HG03565 (cell line): ENCODE results near the gene B3GAT1.

Experiments used
- ATAC-seq: cut with Tn5 transposase; IDR thresholded peaks from one replicate; pipeline ENCODE4 v1.9.1; 2021; ENCODE audit warnings: mild to moderate bottlenecking, moderate library complexity; ENCODE audit not compliant: unreplicated experiment

B3GAT1 gene

DNA sequence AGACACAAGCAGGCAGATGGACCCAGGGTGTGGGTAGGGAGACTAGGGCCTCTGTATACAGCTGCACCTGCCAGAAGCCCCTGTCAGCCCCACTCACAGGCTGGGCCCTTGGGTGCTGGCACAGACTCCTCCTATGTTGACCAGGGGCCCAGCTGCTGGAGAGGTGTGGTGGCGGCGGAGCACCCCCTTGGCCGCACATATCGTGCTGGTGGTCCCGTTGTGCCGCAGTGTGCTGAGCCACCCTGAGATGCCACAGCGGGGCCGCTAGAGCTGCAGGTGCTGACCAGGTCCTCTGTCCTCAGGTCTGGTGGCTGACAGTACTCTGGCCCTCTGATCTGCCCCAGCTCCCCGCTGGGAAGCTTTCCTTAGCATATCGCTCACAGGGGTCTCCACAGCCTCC is 30.2 kb upstream of the B3GAT1 start:
- ATAC-seq, result no peak

DNA sequence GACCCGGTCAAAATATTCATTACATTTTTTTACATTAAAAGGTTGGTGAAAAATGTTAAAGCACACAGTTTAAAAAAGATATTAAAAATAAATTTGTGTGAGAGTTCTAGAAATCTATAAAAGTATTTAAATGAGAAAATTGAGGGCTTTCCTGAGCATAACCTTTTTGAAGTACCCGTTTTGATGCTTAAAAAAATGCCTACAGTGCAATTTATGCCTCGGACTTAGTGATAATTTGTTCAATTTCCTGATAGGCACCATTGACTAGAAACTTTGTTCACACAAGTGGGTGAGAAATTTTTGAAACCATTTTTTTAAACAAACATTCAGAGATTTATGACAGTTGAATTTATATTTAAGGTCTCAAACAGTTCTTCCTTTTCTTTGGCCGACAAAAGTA is 29.7 kb upstream of the B3GAT1 start:
- no peak for ATAC-seq

DNA sequence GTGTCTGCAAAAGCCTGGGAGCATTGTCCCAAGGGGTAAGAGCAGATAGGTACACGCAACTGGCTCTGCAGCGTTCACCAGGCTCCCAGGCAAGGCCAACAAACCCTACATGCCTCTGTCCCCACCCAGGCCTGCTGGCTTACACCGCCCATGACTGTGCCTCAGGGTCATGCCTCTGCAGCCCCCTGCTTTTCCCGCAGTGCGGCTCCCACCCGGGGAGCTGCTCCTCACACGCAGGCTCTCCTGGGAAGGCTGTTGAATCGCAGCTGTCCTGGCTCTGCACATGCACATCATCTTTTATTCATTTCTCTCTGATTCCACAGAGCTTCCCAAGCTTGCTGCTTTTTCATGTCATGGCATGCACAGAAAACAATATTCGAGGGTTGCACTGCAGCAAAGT is 29.2 kb upstream of the B3GAT1 start:
- ATAC-seq, result no peak

DNA sequence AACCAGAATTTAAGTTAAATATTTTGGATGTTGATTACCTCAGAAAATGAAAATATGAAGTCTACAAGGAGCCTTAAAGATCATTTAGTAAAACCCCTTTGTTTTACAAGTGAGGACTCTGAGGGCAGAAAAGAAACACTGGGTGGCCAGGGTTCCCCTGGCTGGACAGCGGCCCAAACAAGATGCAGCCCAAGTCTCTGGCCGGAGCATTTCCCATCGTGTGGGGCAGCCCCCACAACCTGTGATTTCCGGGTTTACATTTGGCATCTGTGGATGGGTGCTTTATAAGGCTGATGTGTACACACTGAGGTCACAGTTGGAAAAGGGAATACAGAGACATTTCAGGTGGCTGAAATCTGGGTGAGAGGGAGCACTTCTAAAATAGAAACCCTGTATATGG is 28.8 kb upstream of the B3GAT1 start:
- ATAC-seq, result no peak

DNA sequence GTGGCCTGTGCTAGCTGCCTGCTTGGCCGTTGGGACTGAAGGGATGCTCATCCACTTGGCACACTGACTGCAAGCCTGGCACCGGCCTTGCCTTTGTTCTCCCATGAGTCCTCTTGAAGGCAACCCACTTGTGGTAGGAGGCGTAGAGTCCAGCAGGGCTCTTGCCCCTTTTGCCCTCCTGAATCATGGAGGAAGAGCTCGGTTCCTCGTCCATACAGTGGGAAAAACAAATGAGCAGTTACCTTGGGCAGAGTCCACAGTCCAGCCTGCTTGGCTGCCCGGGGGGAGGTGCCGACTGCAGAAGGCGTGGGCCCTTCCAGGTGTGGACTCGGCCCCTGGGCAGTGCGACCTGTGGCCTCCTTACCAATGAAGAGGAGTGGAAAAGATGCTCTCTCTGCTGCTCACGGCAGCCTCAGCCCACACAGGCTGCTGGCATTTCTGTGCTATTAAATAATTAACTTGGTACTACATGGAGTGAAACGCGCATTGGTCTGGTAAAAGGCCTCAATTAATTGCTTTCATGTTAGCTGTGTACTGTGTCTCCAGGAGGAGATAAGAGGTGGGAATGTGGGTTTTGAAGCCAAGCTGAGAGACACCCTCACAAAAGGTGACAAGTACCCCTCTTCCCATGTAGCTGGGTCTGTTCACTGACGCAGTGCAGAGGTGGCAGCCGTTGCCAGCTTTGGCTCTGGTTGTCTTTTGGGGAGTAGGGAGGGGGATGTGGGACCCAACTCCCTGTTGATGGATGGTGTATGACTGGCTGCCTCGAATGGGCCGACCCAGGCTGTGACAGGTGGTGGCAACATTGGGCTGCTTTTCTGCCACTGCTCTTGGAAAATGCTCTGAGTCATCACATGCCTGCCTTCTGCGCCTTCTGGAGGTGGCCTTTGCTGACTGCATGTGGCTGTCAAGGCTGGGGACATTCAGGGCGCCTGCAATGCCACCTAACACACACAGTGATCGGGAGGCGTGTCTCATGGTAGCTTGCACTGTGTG is 26.8 kb upstream of the B3GAT1 start:
- no peak for ATAC-seq

DNA sequence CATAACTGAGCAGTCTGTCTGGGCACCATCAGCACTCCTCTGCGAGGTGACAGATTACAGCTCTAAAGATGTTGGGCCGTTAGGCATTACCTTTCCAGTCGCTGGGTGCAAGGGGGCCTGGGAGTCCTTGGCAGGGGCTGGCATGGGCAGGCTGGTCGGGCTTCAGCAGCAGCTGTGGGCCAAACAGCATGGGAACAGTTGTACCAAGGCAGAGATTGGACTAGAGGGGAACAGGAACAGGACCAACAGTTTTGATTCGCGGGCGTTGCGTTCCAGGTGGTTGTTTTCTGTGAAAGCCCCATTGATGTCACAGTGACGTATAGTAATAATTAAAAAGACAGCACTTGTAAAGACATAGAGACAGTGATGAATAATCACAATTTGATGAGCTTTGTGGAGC is 25.8 kb upstream of the B3GAT1 start:
- ATAC-seq, result no peak

DNA sequence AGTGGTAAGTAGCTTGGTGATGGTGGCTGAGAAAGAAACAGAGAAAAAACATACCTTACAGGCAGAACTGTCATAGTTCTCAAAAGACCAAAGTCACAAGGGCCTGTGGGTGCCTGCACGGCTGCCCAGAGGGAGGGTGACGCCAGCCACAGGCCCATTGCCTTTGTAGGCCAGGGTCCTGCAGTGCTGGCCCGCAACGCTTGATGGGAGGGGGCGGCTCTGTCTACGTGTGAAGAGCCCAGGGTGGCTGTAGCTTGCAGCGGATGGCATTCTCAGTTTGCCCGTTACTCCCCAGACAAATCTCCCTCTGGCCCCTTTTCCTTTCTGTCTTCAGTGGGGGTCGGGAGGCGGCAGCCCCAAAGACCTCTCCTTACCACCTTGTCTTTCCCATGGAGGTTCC is 24.7 kb upstream of the B3GAT1 start:
- ATAC-seq, result no peak

DNA sequence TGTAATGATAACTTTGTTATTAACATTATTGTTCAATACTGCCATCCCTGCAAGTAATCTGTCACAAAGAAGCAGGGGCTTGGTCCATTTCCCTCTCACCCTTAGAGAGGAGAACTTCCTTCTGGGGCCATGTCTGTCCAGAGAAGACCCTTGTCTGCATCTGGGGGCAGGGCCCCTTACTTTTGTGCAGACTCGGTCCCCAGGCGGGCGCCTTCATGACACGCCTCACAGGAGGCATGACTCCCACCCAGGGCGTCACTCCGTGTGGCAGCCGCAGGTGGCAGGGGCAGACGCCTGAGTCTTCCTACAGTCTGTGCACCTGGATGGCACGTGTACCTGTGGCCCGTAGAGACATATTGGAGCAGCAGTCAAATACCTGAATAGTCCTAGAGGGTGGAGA is 21.8 kb upstream of the B3GAT1 start:
- no peak for ATAC-seq

DNA sequence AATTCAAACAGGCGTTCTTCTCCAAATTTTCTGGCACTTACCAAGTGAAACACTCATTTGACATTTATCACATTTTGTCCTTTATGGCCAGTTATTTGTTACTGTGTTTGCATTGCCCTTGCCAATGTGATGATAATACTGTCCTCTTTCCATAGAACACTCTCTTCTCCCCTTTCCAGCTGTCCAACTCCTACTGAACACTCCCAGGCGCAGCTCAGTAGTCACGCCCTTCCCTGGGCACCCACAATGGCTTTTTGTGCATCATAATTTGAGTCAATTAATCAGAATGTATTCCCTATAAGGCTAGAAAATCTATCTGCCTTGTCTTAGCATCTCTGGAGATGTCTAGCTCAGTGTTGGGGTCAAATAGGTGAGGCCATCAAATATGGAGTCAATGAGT is 21.2 kb upstream of the B3GAT1 start:
- ATAC-seq, result no peak

DNA sequence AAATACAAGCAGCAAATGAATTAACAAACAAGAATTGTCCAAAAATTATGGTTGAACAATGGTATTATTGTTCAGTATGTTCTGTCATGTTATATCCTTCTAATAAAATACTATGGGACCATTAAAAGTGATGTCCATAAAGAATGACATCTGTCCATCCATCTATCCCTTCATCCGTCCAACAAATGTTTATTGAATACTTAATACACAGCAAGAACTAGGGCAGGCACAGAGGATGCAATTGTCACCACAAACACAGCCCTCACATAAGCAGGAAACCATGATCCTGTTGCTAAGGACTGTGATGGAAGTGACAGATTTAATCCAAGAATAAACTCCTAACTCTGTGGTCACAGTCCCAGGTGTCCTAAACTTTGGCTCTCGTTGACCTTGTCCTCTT is 20.7 kb upstream of the B3GAT1 start:
- no peak for ATAC-seq

DNA sequence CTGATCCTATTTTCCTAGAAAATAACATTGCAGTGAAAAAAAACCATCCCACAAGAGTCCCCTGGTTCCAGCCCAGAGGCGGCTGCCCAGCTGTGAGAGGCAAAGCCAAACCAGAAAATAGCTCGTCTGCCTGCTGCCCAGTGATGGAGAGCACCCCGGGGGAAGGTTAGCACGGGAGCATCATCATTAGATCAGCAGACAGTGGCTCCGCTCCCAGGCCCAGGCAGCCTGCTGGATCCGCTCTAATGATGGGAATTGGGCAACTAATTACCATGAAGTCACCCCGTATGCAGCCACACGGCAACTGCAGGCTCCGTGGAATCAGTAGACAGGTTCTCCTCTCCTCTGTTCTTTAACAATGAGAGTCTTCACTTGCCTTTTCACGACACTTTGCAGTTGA is 17.1 kb upstream of the B3GAT1 start:
- no peak for ATAC-seq

DNA sequence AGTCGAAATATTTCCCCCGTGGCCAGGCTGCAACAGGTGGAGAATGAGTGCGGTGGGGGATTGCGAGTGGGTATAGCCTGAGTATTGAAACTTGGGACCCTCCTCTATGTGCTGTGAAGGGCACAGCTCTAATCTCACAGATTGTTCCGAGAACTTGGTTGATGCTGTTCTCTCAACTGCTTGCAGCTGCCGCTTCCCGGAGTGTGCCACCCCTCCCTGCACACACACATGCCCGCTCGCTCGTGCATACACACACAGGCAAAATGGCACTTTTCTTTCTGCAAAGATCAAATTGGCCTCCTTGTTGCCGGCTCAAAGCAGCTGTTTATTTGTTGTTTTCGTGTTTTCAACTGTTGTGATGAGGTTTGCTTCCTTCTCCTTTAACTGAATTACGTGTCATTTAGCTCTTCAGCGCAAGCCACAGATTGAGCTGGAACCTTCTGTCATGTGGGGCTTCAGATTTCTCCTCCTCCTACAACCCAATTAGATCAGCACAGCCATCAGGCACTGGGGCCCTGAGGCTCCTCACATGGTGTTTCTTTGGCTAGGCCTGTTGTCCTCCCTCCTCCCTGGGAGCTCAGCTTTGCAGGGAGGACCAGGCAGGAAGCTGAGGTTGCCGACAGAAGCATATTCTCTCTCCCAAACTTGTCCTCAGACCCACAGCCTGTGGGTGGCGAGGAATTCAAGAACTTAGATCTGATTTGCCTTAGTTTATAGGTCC is 13.9 kb upstream of the B3GAT1 start:
- no peak for ATAC-seq

DNA sequence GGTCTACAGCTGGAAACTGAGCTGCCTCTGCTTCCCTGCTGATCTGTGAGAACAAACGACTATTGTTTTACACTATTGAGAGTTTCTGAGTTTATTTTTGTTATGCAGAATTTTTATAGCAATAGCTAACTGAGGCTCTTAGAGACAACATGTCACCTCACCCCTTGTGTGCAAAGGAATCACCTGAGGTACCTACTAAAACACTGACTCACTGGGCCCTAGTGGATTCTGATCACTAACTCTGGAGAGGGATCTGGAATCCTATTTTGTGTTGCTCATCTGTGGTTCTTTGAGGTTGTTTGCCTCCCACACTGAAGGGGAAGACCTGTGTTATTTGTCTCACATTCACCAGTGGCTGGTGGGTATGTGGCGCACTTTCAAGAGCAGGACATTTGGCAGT is 13.4 kb upstream of the B3GAT1 start:
- ATAC-seq, result no peak

DNA sequence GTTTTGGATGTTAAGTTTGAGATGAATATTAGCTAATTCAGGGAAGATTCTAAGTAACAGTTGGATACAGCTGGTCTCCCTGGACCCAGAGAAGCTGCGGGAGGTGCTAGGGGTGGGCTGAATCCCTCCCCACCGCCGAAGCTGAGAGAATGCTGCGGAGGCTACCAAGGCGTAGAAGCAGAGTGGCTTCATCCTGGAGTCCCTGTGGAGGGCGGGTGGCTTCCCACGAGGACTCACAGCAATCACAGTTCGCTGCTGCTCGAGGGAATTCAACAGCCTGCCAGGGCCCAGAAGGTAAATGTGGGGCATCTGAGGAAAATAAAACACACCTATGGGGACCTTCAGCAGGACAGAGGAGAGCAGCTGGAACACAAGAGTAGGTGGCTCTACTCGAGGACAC is 11.1 kb upstream of the B3GAT1 start:
- no peak for ATAC-seq

DNA sequence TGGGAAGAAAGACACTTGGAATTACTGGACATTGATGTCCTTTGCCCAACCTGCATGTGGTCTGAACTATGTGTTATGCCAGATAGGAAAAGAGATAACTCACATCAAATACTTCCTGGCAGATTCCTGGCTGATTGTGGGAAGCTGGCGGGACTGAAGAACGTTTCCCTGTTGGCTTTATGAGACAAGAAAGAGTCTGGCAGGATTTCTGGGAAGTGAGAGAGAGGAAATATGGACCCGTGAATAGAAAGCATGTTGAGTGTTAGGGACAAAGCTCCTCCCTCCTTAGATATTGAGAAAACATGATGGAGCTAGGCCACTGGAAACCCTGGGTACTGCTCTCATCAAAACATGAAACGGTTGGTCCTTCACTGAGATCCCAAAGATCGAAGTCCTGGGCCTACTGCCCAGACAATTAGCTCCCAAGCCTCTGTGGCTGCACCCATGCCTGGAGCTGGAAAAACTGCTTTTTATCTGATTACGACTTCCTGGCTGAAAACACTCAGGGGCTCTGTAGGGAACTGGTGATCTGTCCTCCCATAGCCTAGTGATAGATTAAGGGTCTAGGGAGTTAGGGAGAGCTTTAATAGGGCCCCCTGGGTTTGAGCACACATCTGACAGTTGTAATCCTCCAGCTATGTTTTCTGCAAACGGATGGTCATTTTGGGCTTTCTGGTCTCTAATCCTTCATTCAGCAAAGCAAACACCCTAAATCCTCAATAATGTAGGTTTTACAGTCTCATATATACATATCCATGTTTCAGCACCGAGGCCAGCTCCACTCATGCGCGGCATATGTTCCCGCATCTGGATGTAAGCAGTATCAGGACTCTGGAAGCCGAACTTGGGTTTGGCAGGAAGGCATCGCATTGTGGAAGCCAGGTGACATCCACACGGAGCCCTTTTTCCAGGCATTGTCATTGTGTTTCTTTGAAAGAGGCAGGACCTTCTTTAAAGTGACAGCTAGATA is 6.1 kb upstream of the B3GAT1 start:
- no peak for ATAC-seq

DNA sequence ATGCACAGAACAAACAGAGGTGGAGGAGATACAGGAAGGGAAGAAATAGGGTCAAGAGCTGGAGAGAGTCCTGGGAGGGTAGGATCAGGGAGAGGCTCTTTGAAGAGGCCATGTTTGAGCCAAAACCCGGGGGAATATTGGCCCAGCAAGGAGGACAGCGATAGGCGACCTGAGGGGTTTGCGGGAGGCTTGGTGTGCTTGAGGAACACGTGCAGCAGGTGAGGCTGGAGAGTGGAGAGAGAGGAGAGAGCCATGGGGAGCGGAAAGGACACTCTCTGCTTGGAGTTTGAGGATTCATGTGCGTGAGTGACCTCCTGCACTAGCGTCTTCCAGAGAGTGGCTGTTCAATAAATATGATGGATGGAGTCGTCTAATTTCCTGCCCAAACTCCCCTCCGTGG is 4.7 kb upstream of the B3GAT1 start:
- ATAC-seq, result no peak

DNA sequence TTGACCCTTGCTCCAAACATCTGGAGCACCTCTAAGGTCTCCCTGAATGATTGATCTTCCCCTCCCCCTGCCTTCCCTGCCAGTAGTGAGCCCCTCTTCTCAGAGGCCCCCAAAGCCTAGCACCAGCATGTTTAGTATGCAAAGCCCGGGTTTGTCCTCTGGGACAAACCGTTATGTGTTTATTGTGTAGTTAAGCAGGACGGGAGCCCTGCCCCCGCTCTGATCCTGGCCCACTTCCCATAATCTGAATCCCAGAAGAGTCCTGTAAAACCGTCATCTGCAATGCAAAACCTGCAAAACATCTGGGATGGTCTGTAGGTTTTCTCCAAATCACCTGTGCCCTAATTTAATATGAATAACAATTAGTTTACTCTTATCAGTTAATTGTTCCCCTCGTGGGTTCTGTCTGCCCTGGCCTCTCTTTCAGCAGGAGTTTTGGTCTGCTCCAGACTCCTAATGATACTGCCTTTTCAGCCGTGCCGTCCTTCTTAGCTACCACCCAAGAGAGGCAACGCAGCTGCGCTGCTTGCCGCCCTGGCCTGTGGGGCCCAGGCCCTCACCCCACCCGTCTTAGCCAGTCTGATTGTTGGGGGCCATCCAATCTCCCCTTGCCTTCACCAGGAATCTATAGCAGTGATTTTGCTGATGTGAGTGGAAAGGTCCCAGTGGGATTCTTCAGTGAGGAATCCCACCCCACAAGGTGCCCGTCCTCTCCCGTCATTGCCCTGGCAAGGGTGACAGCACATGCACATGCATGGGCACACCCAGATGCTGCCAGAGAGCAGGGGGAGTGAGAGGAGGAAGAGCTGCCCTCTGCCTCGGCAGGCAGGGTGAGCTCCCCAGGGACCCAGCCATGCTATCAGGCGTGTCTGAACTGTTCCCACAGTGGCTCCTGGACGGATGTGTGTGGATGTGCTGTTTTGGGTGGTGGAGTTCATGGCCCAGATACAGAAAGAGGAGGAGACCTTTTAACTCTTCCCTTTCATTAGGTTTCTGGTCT is 3.0 kb upstream of the B3GAT1 start:
- ATAC-seq, result no peak

DNA sequence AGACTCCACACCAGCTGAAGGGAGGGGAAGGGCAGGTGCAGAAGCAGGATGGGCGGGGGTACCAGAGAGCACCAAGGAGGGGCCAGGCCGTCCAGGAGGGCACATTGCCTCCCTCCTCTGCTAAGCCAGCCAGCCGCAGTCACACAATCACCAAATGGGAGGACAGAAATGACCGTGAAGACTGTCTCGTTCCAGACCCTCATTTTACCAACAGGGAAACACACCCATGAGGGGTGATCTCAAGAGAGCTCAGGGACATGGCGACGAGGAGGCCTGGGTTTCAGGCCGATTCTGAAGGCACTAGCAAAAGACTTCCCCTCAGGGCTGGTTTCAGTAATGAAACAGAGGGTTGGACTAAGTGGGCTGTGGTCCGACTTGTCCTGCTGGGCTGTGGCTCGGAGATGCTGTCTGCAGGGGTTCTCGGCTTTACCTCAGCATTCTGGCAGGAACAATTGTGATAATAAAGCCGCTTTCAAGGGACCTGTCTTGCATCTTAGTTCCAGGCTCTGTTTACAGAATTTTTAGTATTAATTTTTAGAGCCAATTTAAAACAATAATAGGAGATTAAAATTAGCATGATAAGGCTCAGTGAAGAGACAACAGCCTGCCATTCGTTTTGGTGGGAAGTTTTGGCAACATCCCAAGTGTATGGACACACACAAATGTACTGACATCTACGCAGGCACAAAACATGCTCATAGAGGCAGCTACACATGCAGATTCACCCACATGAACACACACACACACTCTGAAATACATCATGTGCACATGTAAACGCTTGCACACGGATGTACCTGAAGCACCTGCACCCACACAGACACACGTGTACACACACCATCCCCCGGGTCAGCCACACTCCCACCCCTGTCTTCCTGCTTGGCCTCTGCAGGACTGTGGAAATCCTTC is 2.0 kb upstream of the B3GAT1 start:
- no peak for ATAC-seq
